SK-N-SH (cell line): ENCODE data around the gene FAM162B.

Experiments used
- CHD2 ChIP-seq: fragments of 150-350 bp; IDR thresholded peaks from 2 replicates; pipeline ENCODE4 v1.6.1; 2018; ENCODE audit warnings: low read length; ENCODE audit not compliant: partially characterized antibody
- FOXJ3 ChIP-seq: sonication (generic); formaldehyde crosslinking; IDR thresholded peaks from 2 replicates; pipeline ENCODE4 v1.5.1; 2020; ENCODE audit warnings: mild to moderate bottlenecking, missing genetic modification reagents
- FOXM1 ChIP-seq: IDR thresholded peaks from 2 replicates; pipeline ENCODE4 v1.4.0; 2012; ENCODE audit warnings: low read depth, mild to moderate bottlenecking
- POLR2AphosphoS5 ChIP-seq: IDR thresholded peaks from 2 replicates; pipeline ENCODE4 v1.6.1; 2012; ENCODE audit warnings: low read depth, low read length
- RFX5 ChIP-seq: IDR thresholded peaks from 2 replicates; pipeline ENCODE4 v1.6.1; 2012; ENCODE audit warnings: mild to moderate bottlenecking, improper control_type of control experiment, low read length
- RXRA ChIP-seq: IDR thresholded peaks from 2 replicates; pipeline ENCODE4 v1.4.0; 2012; ENCODE audit warnings: low read depth, mild to moderate bottlenecking, borderline replicate concordance
- SMC3 ChIP-seq: IDR thresholded peaks from 2 replicates; pipeline ENCODE4 v1.6.1; 2012; ENCODE audit warnings: low read depth, low read length, improper control_type of control experiment
- TF ChIP-seq, protein P1 (sequence below): fragments of 200-600 bp; sonication (generic); IDR thresholded peaks from 2 replicates; pipeline ENCODE4 v1.6.1; 2017; ENCODE audit warnings: antibody characterized with exemption, mild to moderate bottlenecking, moderate library complexity
- TF ChIP-seq, protein P2 (sequence below): fragments of 150-350 bp; IDR thresholded peaks from 2 replicates; pipeline ENCODE4 v1.6.1; 2017; ENCODE audit warnings: antibody characterized with exemption, low read length, low read depth, borderline replicate concordance
- TF ChIP-seq, protein P3 (sequence below): IDR thresholded peaks from 2 replicates; pipeline ENCODE4 v1.6.1; 2012; ENCODE audit warnings: mild to moderate bottlenecking, low read depth, low read length, moderate library complexity
- TF ChIP-seq, protein P4 (sequence below): IDR thresholded peaks from 2 replicates; pipeline ENCODE4 v1.4.0; 2012; ENCODE audit warnings: low read depth, borderline replicate concordance

DNA sequence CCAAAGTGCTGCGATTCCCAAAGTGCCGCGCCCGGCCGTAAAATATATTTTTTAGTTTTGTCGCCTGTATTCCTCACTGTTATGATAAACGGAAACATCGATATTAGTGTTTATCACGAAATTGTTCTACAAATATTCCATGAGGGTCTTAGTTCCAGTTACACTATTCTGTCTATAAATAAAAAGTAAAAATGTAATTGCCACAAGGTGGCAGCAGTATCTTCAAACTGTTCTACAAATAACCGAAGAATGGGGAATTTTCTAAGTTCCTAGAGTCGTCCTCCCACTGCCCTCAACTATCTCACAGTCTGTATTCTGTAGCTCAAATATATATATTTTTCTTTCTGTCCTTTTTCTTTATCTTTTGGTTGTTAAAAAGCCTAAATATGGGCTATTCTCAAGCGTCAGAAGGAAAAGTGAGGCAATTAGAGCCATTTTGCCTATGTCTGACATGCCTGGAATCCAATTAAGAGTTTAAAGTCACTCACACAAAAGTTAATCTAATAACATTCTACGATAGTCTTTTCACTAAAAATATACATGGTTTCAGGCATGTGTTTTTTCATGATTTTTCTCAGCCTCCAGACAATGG lies 14.2 kb upstream of the FAM162B start:
- TF ChIP-seq RXRA: no peak
- TF ChIP-seq, protein P1, sequence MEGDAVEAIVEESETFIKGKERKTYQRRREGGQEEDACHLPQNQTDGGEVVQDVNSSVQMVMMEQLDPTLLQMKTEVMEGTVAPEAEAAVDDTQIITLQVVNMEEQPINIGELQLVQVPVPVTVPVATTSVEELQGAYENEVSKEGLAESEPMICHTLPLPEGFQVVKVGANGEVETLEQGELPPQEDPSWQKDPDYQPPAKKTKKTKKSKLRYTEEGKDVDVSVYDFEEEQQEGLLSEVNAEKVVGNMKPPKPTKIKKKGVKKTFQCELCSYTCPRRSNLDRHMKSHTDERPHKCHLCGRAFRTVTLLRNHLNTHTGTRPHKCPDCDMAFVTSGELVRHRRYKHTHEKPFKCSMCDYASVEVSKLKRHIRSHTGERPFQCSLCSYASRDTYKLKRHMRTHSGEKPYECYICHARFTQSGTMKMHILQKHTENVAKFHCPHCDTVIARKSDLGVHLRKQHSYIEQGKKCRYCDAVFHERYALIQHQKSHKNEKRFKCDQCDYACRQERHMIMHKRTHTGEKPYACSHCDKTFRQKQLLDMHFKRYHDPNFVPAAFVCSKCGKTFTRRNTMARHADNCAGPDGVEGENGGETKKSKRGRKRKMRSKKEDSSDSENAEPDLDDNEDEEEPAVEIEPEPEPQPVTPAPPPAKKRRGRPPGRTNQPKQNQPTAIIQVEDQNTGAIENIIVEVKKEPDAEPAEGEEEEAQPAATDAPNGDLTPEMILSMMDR: peak; percentile 70
- no peak for TF ChIP-seq RFX5
- no peak for TF ChIP-seq FOXM1
- no peak for TF ChIP-seq POLR2AphosphoS5
- TF ChIP-seq FOXJ3 (CRISPR knock-in tag): no peak
- peak; percentile 35 for TF ChIP-seq SMC3
- no peak for TF ChIP-seq CHD2
- TF ChIP-seq, protein P2, sequence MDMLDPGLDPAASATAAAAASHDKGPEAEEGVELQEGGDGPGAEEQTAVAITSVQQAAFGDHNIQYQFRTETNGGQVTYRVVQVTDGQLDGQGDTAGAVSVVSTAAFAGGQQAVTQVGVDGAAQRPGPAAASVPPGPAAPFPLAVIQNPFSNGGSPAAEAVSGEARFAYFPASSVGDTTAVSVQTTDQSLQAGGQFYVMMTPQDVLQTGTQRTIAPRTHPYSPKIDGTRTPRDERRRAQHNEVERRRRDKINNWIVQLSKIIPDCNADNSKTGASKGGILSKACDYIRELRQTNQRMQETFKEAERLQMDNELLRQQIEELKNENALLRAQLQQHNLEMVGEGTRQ: no peak
- TF ChIP-seq, protein P3, sequence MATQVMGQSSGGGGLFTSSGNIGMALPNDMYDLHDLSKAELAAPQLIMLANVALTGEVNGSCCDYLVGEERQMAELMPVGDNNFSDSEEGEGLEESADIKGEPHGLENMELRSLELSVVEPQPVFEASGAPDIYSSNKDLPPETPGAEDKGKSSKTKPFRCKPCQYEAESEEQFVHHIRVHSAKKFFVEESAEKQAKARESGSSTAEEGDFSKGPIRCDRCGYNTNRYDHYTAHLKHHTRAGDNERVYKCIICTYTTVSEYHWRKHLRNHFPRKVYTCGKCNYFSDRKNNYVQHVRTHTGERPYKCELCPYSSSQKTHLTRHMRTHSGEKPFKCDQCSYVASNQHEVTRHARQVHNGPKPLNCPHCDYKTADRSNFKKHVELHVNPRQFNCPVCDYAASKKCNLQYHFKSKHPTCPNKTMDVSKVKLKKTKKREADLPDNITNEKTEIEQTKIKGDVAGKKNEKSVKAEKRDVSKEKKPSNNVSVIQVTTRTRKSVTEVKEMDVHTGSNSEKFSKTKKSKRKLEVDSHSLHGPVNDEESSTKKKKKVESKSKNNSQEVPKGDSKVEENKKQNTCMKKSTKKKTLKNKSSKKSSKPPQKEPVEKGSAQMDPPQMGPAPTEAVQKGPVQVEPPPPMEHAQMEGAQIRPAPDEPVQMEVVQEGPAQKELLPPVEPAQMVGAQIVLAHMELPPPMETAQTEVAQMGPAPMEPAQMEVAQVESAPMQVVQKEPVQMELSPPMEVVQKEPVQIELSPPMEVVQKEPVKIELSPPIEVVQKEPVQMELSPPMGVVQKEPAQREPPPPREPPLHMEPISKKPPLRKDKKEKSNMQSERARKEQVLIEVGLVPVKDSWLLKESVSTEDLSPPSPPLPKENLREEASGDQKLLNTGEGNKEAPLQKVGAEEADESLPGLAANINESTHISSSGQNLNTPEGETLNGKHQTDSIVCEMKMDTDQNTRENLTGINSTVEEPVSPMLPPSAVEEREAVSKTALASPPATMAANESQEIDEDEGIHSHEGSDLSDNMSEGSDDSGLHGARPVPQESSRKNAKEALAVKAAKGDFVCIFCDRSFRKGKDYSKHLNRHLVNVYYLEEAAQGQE: no peak
- TF ChIP-seq, protein P4, sequence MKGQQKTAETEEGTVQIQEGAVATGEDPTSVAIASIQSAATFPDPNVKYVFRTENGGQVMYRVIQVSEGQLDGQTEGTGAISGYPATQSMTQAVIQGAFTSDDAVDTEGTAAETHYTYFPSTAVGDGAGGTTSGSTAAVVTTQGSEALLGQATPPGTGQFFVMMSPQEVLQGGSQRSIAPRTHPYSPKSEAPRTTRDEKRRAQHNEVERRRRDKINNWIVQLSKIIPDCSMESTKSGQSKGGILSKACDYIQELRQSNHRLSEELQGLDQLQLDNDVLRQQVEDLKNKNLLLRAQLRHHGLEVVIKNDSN: no peak
